Glomerular endothelial cell (primary cell): ENCODE data around the gene PAK6. TPM values are rescaled to one million over a fixed set of nuclear protein-coding genes. Genes with fewer than 3 reads are reported as not detected.

Experiments used
- DNase-seq: peaks from one replicate; pipeline ENCODE4 v3.0.0-alpha.2; 2011; ENCODE audit warnings: low read depth, low spot score; ENCODE audit errors: extremely low read depth
- total RNA-seq: library from RNA; depleted of rRNA; stranded (reverse); fragments of >200 nt; gene quantifications from 2 replicates; pipeline ENCODE4 v1.2.3, GENCODE V29; 2015

Gene PAK6
- total RNA-seq, 1 donor from 2014 or later, result not detected

DNA sequence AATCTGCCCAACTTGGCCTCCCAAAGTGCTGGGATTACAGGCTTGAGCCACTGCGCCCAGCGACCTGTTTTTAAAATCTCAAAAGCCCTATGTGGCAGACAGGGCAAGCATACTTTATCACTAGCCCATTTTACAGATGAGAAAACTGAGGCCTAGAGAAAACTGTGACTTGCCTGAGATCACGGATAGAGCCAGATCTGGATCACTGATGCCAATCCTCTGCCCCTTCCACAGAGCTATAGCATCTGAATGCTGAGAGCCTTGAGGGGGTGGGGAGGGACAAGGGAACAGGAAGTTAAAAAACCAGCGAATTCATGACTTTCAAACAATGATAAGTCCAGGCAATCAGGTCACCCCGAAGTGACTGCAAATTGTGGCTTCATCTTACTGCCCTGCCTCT, 36.7 kb downstream of the PAK6 start:
- DNase-seq, result no peak

DNA sequence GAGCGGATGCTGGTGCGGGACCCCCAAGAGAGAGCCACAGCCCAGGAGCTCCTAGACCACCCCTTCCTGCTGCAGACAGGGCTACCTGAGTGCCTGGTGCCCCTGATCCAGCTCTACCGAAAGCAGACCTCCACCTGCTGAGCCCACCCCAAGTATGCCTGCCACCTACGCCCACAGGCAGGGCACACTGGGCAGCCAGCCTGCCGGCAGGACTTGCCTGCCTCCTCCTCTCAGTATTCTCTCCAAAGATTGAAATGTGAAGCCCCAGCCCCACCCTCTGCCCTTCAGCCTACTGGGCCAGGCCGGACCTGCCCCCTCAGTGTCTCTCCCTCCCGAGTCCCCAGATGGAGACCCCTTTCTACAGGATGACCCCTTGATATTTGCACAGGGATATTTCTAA, 37.1 kb downstream of the PAK6 start:
- no peak for DNase-seq

- no peak for DNase-seq
These were observed 38.1 kb downstream of the PAK6 start for GRCh38 chr15:40276927-40277326.

DNA sequence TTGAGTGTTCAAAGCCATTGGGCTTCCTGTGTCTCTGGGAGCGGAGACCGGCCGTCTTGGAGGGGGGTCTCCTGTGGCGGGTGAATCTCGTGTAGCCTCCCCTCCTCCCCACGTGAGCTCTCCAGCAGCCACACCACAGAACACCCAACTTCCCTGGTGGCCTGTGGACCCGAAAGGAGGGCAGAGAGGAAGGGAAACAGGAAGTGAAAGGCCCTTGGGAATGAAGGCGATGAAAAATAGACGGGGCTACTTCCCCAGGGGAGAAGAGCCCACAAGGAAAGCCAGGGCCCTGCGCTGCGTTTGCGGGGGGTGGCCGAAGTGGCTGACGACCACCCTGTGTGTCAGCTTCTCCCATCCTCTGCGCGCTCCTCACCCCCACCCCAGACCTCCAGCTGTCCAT, 38.6 kb downstream of the PAK6 start:
- DNase-seq, result no peak

- DNase-seq, result no peak
These were observed 39.2 kb downstream of the PAK6 start for GRCh38 chr15:40278026-40278425.

- DNase-seq, result no peak
These were observed 40.7 kb downstream of the PAK6 start for GRCh38 chr15:40279437-40280141.

GRCh38 chr15:40280260-40281056, 41.6 kb downstream of the PAK6 start:
- DNase-seq, result no peak

- DNase-seq, result no peak
These were observed 42.4 kb downstream of the PAK6 start for GRCh38 chr15:40281057-40281800.

GRCh38 chr15:40281801-40282146, 42.9 kb downstream of the PAK6 start:
- no peak for DNase-seq

GRCh38 chr15:40282147-40282868, 43.4 kb downstream of the PAK6 start:
- no peak for DNase-seq

DNA sequence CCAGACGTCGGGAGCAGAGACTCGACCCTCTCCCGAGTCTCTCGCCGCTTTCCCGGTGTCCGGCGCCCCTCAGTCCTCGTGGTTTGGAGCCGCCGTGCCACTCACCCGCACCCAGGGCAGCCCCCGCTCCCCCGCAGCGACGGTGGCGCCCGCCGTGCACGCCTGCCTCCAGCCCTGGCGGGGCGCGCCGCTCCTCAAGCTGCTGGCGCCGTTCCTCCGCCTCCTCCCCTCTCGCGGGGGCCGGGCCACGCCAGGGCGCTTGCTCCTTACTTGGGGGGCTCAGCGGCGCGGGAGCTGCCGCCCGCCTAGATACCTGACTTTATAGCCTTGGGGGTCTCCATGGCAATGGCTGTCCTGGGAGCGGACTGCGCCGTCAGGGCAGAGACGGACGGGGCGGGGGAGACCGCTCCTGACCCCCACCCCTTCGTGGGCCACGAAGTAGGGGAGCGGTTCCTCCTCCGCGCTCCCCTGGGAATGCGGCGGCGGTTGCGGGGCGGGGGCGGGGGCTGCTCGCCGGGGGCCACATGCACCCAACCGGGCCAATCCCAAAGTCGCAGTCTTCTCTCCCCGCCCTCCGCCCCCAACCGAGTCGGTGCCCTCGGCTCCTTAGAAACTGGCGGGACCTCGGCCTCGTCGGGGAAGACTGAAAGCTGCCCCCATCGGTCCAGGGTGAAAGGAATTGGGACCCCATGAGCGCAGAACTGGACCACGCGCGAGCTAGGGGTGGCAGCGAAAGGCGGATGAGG, 44.2 kb downstream of the PAK6 start, which contains the start of gene ANKRD63:
TSS of gene ANKRD63 (minus strand) at position 196 of the 746 bp plus-strand sequence. CDS start 478 bp downstream, outside the sequence.
- no peak for DNase-seq

- no peak for DNase-seq
These were observed 44.9 kb downstream of the PAK6 start for GRCh38 chr15:40283615-40284300.

GRCh38 chr15:40285151-40285550, 46.3 kb downstream of the PAK6 start:
- no peak for DNase-seq

- DNase-seq, result no peak
These were observed 46.7 kb downstream of the PAK6 start for GRCh38 chr15:40285554-40286011.

DNA sequence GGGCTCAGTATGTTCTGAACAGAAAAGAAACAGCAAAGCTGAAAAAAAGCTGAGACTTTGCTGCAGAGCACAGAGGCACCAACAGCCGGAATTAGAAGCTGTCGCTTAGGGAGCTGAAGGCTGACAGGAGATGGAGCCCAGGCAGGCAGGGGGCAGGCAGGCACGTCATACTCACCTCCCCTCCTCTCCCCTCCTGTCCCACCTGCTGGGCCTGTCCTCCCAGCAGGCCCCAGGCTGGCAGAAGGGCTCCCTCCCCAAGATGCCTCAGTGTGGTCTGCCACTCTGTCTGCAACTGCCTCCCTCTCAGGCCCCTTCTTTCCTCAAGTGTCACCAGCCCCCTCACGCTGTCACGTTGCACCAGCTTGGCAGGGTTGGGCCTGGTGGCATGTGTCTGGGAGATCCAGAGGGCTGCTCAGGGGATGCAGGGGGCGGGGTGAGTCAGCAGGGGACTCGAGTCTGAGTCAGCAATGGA, 47.2 kb downstream of the PAK6 start:
- no peak for DNase-seq

DNA sequence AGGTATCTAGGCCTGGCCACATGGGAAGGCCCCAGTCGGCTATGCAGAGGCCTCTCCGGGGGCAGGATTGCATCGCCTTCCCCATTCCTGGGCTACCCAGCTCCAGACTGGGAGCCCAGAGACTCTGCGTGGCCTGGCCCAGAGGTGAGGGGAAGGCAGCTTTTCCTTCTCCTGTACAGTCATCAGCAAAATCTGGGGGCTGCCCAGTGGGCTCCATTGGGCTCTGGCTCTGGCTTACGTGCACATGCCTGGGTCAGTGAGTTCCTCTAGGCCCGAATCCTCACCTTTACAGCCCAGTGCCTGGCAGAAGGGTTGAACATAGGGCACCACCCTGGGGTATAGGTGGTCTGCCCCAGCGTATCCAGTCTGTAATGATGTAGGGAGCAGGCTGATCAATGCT, 47.9 kb downstream of the PAK6 start:
- DNase-seq, result no peak

DNA sequence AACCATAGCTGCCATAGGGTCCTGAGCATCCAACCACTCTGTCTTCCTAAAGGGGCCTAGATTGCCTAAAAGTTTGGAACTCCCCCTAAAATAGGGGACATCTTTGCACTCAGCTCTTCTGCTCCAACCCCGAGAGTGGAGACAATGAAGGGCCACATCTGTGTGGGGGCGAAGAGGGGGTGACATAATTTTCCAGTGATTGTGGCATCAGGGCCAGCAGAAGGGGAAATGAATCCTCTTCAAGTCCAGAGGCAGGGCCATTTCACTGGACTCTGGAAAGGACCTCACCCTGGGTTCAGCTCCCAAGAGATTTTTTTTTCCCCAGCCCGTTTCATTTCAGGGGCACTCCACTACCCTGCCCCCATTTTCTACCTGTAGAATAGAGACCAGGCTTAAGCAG, 48.6 kb downstream of the PAK6 start:
- no peak for DNase-seq

GRCh38 chr15:40287968-40288367, 49.1 kb downstream of the PAK6 start:
- no peak for DNase-seq

- DNase-seq, result no peak
These were observed 50.4 kb downstream of the PAK6 start for GRCh38 chr15:40289140-40289775.
